ENCODE results near the gene GAGE10. TPM values are rescaled to one million over a fixed set of nuclear protein-coding genes. Genes with fewer than 3 reads are reported as not detected.

The GAGE10 gene
- total RNA-seq, 1 experiment from 2014 or later = not detected

- H3K4me3 Mint-ChIP-seq = no peak overlapping the region
- H3K9me3 Mint-ChIP-seq = no peaks in the 10 kb centered on the region
- H3K36me3 Mint-ChIP-seq = no peaks in the 10 kb centered on the region
- DNase-seq (ENCODE audit: low spot score) = no peak
- no peak for ATAC-seq
- TF ChIP-seq IRF2 (CRISPR knock-in tag; IDR thresholded peaks at IDR 0.05; ENCODE audit: borderline replicate concordance, low read depth) = no peak
- no peak for TF ChIP-seq ZNF219 (CRISPR knock-in tag; IDR thresholded peaks at IDR 0.05; ENCODE audit: borderline replicate concordance)
- TF ChIP-seq CBFB (CRISPR knock-in tag; IDR thresholded peaks at IDR 0.05; ENCODE audit: low read depth) = no peak
- TF ChIP-seq FOXP1 (CRISPR knock-in tag; IDR thresholded peaks at IDR 0.05; ENCODE audit: borderline replicate concordance) = no peak
- no peak for TF ChIP-seq NFE2L1 (CRISPR knock-in tag; IDR thresholded peaks at IDR 0.05)
- no peak for TF ChIP-seq ATF3 (CRISPR knock-in tag; conservative IDR thresholded peaks at IDR 0.05)
- no peak for TF ChIP-seq EMX1 (CRISPR knock-in tag; IDR thresholded peaks at IDR 0.05)
- TF ChIP-seq ATF6 (CRISPR knock-in tag; IDR thresholded peaks at IDR 0.05) = no peak
- no peak for TF ChIP-seq CREB1 (CRISPR knock-in tag; IDR thresholded peaks at IDR 0.05)
- no peak for TF ChIP-seq ZNF416 (CRISPR knock-in tag; IDR thresholded peaks at IDR 0.05)
- TF ChIP-seq ZNF232 (CRISPR knock-in tag; IDR thresholded peaks at IDR 0.05) = no peak
- no peak for TF ChIP-seq NR2C2 (CRISPR knock-in tag; IDR thresholded peaks at IDR 0.05)
- TF ChIP-seq SP1 (CRISPR knock-in tag; conservative IDR thresholded peaks at IDR 0.05) = no peak
- no peak for TF ChIP-seq CTCF (IDR thresholded peaks at IDR 0.05)
- CTCF ChIA-PET = no interaction called here
- H3K27ac Mint-ChIP-seq = no peak overlapping the region
- peaks cover 8% of the 10 kb centered on the region for H3K4me1 Mint-ChIP-seq
- no peaks in the 10 kb centered on the region for H3K27me3 Mint-ChIP-seq (ENCODE audit: low read depth)
- POLR2A ChIA-PET = no interaction called here
These were observed 16.9 kb upstream of the GAGE10 start for GRCh38 chrX:49286581-49286980.

GRCh38 chrX:49287665-49288064 is 15.8 kb upstream of the GAGE10 start:
- H3K9me3 Mint-ChIP-seq = no peaks in the 10 kb centered on the region
- ATAC-seq = no peak
- POLR2A ChIA-PET = no interaction called here

More at GRCh38 chrX:49287665-49288064, 15.8 kb upstream of the GAGE10 start:
- H3K27me3 Mint-ChIP-seq (ENCODE audit: low read depth) = no peaks in the 10 kb centered on the region
- CTCF ChIA-PET = no interaction called here
- H3K36me3 Mint-ChIP-seq = no peaks in the 10 kb centered on the region
- no peak overlapping the region for H3K4me3 Mint-ChIP-seq
- TF ChIP-seq OVOL2 (CRISPR knock-in tag; IDR thresholded peaks at IDR 0.05; ENCODE audit: borderline replicate concordance) = no peak
- no peak for TF ChIP-seq PRRX2 (CRISPR knock-in tag; IDR thresholded peaks at IDR 0.05)
- TF ChIP-seq TEAD1 (CRISPR knock-in tag; IDR thresholded peaks at IDR 0.05) = no peak
- TF ChIP-seq ESRRA (CRISPR knock-in tag; IDR thresholded peaks at IDR 0.05; ENCODE audit: borderline replicate concordance) = no peak
- no peak for TF ChIP-seq NR1H2 (CRISPR knock-in tag; IDR thresholded peaks at IDR 0.05)
- no peak for TF ChIP-seq MXD4 (CRISPR knock-in tag; IDR thresholded peaks at IDR 0.05; ENCODE audit: borderline replicate concordance)
- no peak for TF ChIP-seq ARID4B (CRISPR knock-in tag; IDR thresholded peaks at IDR 0.05; ENCODE audit: borderline replicate concordance)
- TF ChIP-seq ERG (CRISPR knock-in tag; IDR thresholded peaks at IDR 0.05) = no peak
- TF ChIP-seq IRF2 (CRISPR knock-in tag; IDR thresholded peaks at IDR 0.05; ENCODE audit: borderline replicate concordance, low read depth) = no peak
- no peak overlapping the region; the same call in 1 of the 2 replicates for H3K27ac Mint-ChIP-seq
- no peak for DNase-seq (ENCODE audit: low spot score)
- peaks cover 4% of the 10 kb centered on the region for H3K4me1 Mint-ChIP-seq
